NCI-H2029 treated with DMSO at 0.1 percent for 48 hours (cell line): ENCODE measurements around the gene TULP4.

Experiments used
- DNase-seq: peaks from one replicate; lab custom pipeline; 2025; lab: John Stamatoyannopoulos, UW

Gene TULP4

GRCh38 chr6:158418501-158418900 lies 106.2 kb downstream of the TULP4 start:
- no peak for DNase-seq

- DNase-seq = no peak
These were observed 107.2 kb downstream of the TULP4 start for GRCh38 chr6:158419339-158419909.

GRCh38 chr6:158421381-158421780 lies 109.1 kb downstream of the TULP4 start:
- DNase-seq = no peak

GRCh38 chr6:158422629-158423238 lies 110.5 kb downstream of the TULP4 start:
- no peak for DNase-seq

- no peak for DNase-seq
These were observed 118.8 kb downstream of the TULP4 start for GRCh38 chr6:158431036-158431435.

GRCh38 chr6:158431560-158431959 lies 119.3 kb downstream of the TULP4 start:
- DNase-seq = no peak

- DNase-seq = no peak
These were observed 125.3 kb downstream of the TULP4 start for GRCh38 chr6:158437571-158437970.

GRCh38 chr6:158438226-158438625 lies 126.0 kb downstream of the TULP4 start:
- no peak for DNase-seq

- DNase-seq = no peak
These were observed 127.0 kb downstream of the TULP4 start for GRCh38 chr6:158439255-158439654.

GRCh38 chr6:158441716-158442215 lies 129.5 kb downstream of the TULP4 start:
- DNase-seq = no peak

- DNase-seq = no peak
These were observed 130.0 kb downstream of the TULP4 start for GRCh38 chr6:158442306-158442705.

GRCh38 chr6:158445426-158446085 lies 133.3 kb downstream of the TULP4 start:
- no peak for DNase-seq

- DNase-seq = no peak
These were observed 136.6 kb downstream of the TULP4 start for GRCh38 chr6:158448856-158449255.

GRCh38 chr6:158452191-158452590 lies 139.9 kb downstream of the TULP4 start:
- no peak for DNase-seq

GRCh38 chr6:158457131-158457530 lies 144.9 kb downstream of the TULP4 start:
- DNase-seq = no peak

GRCh38 chr6:158457616-158458278 lies 145.5 kb downstream of the TULP4 start:
- no peak for DNase-seq

- no peak for DNase-seq
These were observed 147.5 kb downstream of the TULP4 start for GRCh38 chr6:158459726-158460125.

GRCh38 chr6:158460602-158461169 lies 148.4 kb downstream of the TULP4 start:
- no peak for DNase-seq

- no peak for DNase-seq
These were observed 149.7 kb downstream of the TULP4 start for GRCh38 chr6:158461954-158462353.

- no peak for DNase-seq
These were observed 152.2 kb downstream of the TULP4 start for GRCh38 chr6:158464483-158464882.

- no peak for DNase-seq
These were observed 153.0 kb downstream of the TULP4 start for GRCh38 chr6:158465257-158465656.

- no peak for DNase-seq
These were observed 153.5 kb downstream of the TULP4 start for GRCh38 chr6:158465747-158466146.

- peak; percentile 22 for DNase-seq
These were observed 155.7 kb downstream of the TULP4 start for GRCh38 chr6:158467923-158468322.
